Measurements from ENCODE around the gene SNRNP40. TPM values are rescaled to one million over a fixed set of nuclear protein-coding genes. Genes with fewer than 3 reads are reported as not detected.

Gene SNRNP40
- total RNA-seq, 1 experiment from 2014 or later: 183 TPM

- no peak for DNase-seq
- Histone ChIP-seq H3K4me3 (no peak overlapping the region), H3K27me3 (peaks cover 3% of the 10 kb centered on the region; the same call in 1 of the 2 replicates), H3K36me3 (no peaks in the 10 kb centered on the region), H3K9me3 (no peaks in the 10 kb centered on the region)
Observed at GRCh38 chr1:31244326-31244725, 52.3 kb downstream of the SNRNP40 start.

GRCh38 chr1:31243501-31244286 lies 52.9 kb downstream of the SNRNP40 start:
- peak; percentile 52 for DNase-seq
- no peaks in the 10 kb centered on the region for H3K36me3 ChIP-seq
- H3K27me3 ChIP-seq: peaks cover 9% of the 10 kb centered on the region
- no peak overlapping the region for H3K4me3 ChIP-seq
- no peaks in the 10 kb centered on the region for H3K9me3 ChIP-seq

- DNase-seq: no peak
- no peaks in the 10 kb centered on the region for H3K36me3 ChIP-seq
- H3K9me3 ChIP-seq: no peaks in the 10 kb centered on the region
- H3K4me3 ChIP-seq: no peak overlapping the region
- peaks cover 13% of the 10 kb centered on the region for H3K27me3 ChIP-seq
Observed at GRCh38 chr1:31241321-31241720, 55.3 kb downstream of the SNRNP40 start.

- Histone ChIP-seq H3K36me3 (no peaks in the 10 kb centered on the region), H3K4me3 (peak within 1 kb of the TSS; percentile 39), H3K9me3 (no peaks in the 10 kb centered on the region), H3K27me3 (peaks cover 13% of the 10 kb centered on the region)
- peak; percentile 60 for DNase-seq
Observed at GRCh38 chr1:31239653-31240241, 56.8 kb downstream of the SNRNP40 start, which contains the start of gene NKAIN1. Gene NKAIN1 (minus strand): TSS chr1:31239887. CDS start chr1:31239547, 340 bp downstream.

- Histone ChIP-seq H3K9me3 (no peaks in the 10 kb centered on the region), H3K4me3 (peak overlapping the region; percentile 39), H3K27me3 (peaks cover 13% of the 10 kb centered on the region), H3K36me3 (no peaks in the 10 kb centered on the region)
- DNase-seq: peak; percentile 51
Observed at GRCh38 chr1:31238986-31239613, 57.5 kb downstream of the SNRNP40 start.

GRCh38 chr1:31238612-31238985 lies 58.0 kb downstream of the SNRNP40 start:
- H3K9me3 ChIP-seq: no peaks in the 10 kb centered on the region
- H3K4me3 ChIP-seq: peak overlapping the region; percentile 39; the same call in 1 of the 2 replicates
- DNase-seq: no peak
- peaks cover 13% of the 10 kb centered on the region for H3K27me3 ChIP-seq
- no peaks in the 10 kb centered on the region for H3K36me3 ChIP-seq

- H3K27me3 ChIP-seq: peaks cover 11% of the 10 kb centered on the region
- H3K9me3 ChIP-seq: no peaks in the 10 kb centered on the region
- no peak overlapping the region for H3K4me3 ChIP-seq
- no peaks in the 10 kb centered on the region for H3K36me3 ChIP-seq
- no peak for DNase-seq
Observed at GRCh38 chr1:31234870-31235269, 61.7 kb downstream of the SNRNP40 start.

GRCh38 chr1:31234123-31234708 lies 62.4 kb downstream of the SNRNP40 start:
- H3K9me3 ChIP-seq: no peaks in the 10 kb centered on the region
- peaks cover 10% of the 10 kb centered on the region for H3K27me3 ChIP-seq
- H3K36me3 ChIP-seq: no peaks in the 10 kb centered on the region
- H3K4me3 ChIP-seq: no peak overlapping the region
- no peak for DNase-seq

- H3K27me3 ChIP-seq: no peaks in the 10 kb centered on the region
Observed at GRCh38 chr1:31232689-31233088, 63.9 kb downstream of the SNRNP40 start.

GRCh38 chr1:31231802-31232201 lies 64.8 kb downstream of the SNRNP40 start:
- H3K36me3 ChIP-seq: no peaks in the 10 kb centered on the region
- H3K27me3 ChIP-seq: no peaks in the 10 kb centered on the region
- H3K4me3 ChIP-seq: no peak overlapping the region
- H3K9me3 ChIP-seq: no peaks in the 10 kb centered on the region
- DNase-seq: no peak

More at GRCh38 chr1:31232689-31233088, 63.9 kb downstream of the SNRNP40 start:
- Histone ChIP-seq H3K36me3 (no peaks in the 10 kb centered on the region), H3K4me3 (no peak overlapping the region), H3K9me3 (no peaks in the 10 kb centered on the region)
- no peak for DNase-seq

- H3K9me3 ChIP-seq: no peaks in the 10 kb centered on the region
- DNase-seq: no peak
- no peaks in the 10 kb centered on the region for H3K36me3 ChIP-seq
- H3K4me3 ChIP-seq: no peak overlapping the region
- H3K27me3 ChIP-seq: no peaks in the 10 kb centered on the region
Observed at GRCh38 chr1:31230378-31230777, 66.2 kb downstream of the SNRNP40 start.

GRCh38 chr1:31228986-31229385 lies 67.6 kb downstream of the SNRNP40 start:
- DNase-seq: no peak

GRCh38 chr1:31227891-31228568 lies 68.6 kb downstream of the SNRNP40 start:
- Histone ChIP-seq H3K4me3 (no peak overlapping the region), H3K9me3 (no peaks in the 10 kb centered on the region), H3K27me3 (no peaks in the 10 kb centered on the region), H3K36me3 (no peaks in the 10 kb centered on the region)
- no peak for DNase-seq

More at GRCh38 chr1:31228986-31229385, 67.6 kb downstream of the SNRNP40 start:
- no peaks in the 10 kb centered on the region for H3K27me3 ChIP-seq
- no peak overlapping the region for H3K4me3 ChIP-seq
- no peaks in the 10 kb centered on the region for H3K9me3 ChIP-seq
- no peaks in the 10 kb centered on the region for H3K36me3 ChIP-seq

- no peaks in the 10 kb centered on the region for H3K27me3 ChIP-seq
- H3K9me3 ChIP-seq: no peaks in the 10 kb centered on the region
- no peak overlapping the region for H3K4me3 ChIP-seq
- DNase-seq: no peak
- no peaks in the 10 kb centered on the region for H3K36me3 ChIP-seq
Observed at GRCh38 chr1:31224068-31224467, 72.5 kb downstream of the SNRNP40 start.

GRCh38 chr1:31222176-31222575 lies 74.4 kb downstream of the SNRNP40 start:
- no peaks in the 10 kb centered on the region for H3K36me3 ChIP-seq
- no peak for DNase-seq
- H3K9me3 ChIP-seq: no peaks in the 10 kb centered on the region
- H3K4me3 ChIP-seq: no peak overlapping the region
- no peaks in the 10 kb centered on the region for H3K27me3 ChIP-seq

GRCh38 chr1:31221072-31221471 lies 75.5 kb downstream of the SNRNP40 start:
- Histone ChIP-seq H3K36me3 (no peaks in the 10 kb centered on the region), H3K4me3 (no peak overlapping the region), H3K27me3 (no peaks in the 10 kb centered on the region), H3K9me3 (no peaks in the 10 kb centered on the region)
- DNase-seq: no peak

GRCh38 chr1:31219489-31219888 lies 77.1 kb downstream of the SNRNP40 start:
- H3K27me3 ChIP-seq: no peaks in the 10 kb centered on the region
- no peak overlapping the region for H3K4me3 ChIP-seq
- DNase-seq: no peak

More at GRCh38 chr1:31219489-31219888, 77.1 kb downstream of the SNRNP40 start:
- no peaks in the 10 kb centered on the region for H3K9me3 ChIP-seq
- no peaks in the 10 kb centered on the region for H3K36me3 ChIP-seq
